Left ventricle myocardium inferior (tissue), 1 donor: Measurements from ENCODE around the gene ZNF503. TPM values are rescaled to one million over a fixed set of nuclear protein-coding genes. Genes with fewer than 3 reads are reported as not detected.

Experiments used
- DNase-seq: peaks from one replicate; pipeline ENCODE4 v3.0.0-alpha.2; 2020
- H3K27ac ChIP-seq: fragments of 200-600 bp; replicated peaks from 2 replicates; pipeline ENCODE4 v1.8.0; 2021
- H3K27me3 ChIP-seq: fragments of 200-600 bp; 2 replicates; pipeline ENCODE4 v1.8.0; 2021; ENCODE audit warnings: low read depth
- H3K36me3 ChIP-seq: fragments of 200-600 bp; 2 replicates; pipeline ENCODE4 v1.8.0; 2021
- H3K4me1 ChIP-seq: fragments of 200-600 bp; 2 replicates; pipeline ENCODE4 v1.8.0; 2021
- H3K4me3 ChIP-seq: fragments of 200-600 bp; 2 replicates; pipeline ENCODE4 v1.8.0; 2021; ENCODE audit warnings: mild to moderate bottlenecking, moderate library complexity
- H3K9me3 ChIP-seq: fragments of 200-600 bp; replicated peaks from 2 replicates; pipeline ENCODE4 v1.8.0; 2021
- CTCF ChIP-seq: fragments of 200-600 bp; IDR thresholded peaks from 2 replicates; pipeline ENCODE4 v1.8.0; 2021; ENCODE audit warnings: antibody characterized with exemption, mild to moderate bottlenecking, borderline replicate concordance
- intact Hi-C: fragments of 100-400 bp; cut with micrococcal nuclease; formaldehyde crosslinking; loops from one replicate; pipeline ENCODE4 v1.11.0; 2022
- total RNA-seq: library from RNA; stranded (reverse); fragmentation: NEBNext Ultra II Directional; extraction: Animal tissue kit (Norgen Biotek cat#: 25700); gene quantifications from one replicate; pipeline ENCODE4 v1.2.1, GENCODE V29; 2021
- donor health status: DM: no; HTN: yes; CAD: no; lungs with severe emphysema.

ZNF503 gene
- total RNA-seq, 1 donor from 2014 or later, result 5.9 TPM

- TF ChIP-seq CTCF, result no peak
- peak overlapping the region; percentile 93 for H3K4me3 ChIP-seq
- intact Hi-C loops, result loop anchor here (5.0 kb wide), 1 partner anchor 638 kb away; no protein-coding TSS in a partner anchor
- H3K4me1 ChIP-seq, result peaks cover 79% of the 10 kb centered on the region
- peaks cover 15% of the 10 kb centered on the region for H3K36me3 ChIP-seq
- peaks cover 13% of the 10 kb centered on the region for H3K27me3 ChIP-seq
- H3K9me3 ChIP-seq, result no peaks in the 10 kb centered on the region
- peak overlapping the region; percentile 97 for H3K27ac ChIP-seq
- DNase-seq, result peak; percentile 38
Observed at GRCh38 chr10:75398692-75399460, 2.7 kb downstream of the ZNF503 start.

- no peak for TF ChIP-seq CTCF
- Histone ChIP-seq H3K4me3 (peak overlapping the region; percentile 93), H3K36me3 (peaks cover 15% of the 10 kb centered on the region), H3K4me1 (peaks cover 73% of the 10 kb centered on the region), H3K27me3 (peaks cover 13% of the 10 kb centered on the region), H3K27ac (peak overlapping the region; percentile 97), H3K9me3 (no peaks in the 10 kb centered on the region)
- no peak for DNase-seq
- intact Hi-C loops, result loop anchor here (5.0 kb wide), 1 partner anchor 639 kb away; no protein-coding TSS in a partner anchor
Observed at GRCh38 chr10:75398200-75398691, 3.3 kb downstream of the ZNF503 start.

GRCh38 chr10:75397496-75398199 lies 3.9 kb downstream of the ZNF503 start:
- peak overlapping the region; percentile 97 for H3K27ac ChIP-seq
- peak overlapping the region; percentile 93 for H3K4me3 ChIP-seq
- no peaks in the 10 kb centered on the region for H3K9me3 ChIP-seq
- H3K27me3 ChIP-seq, result peaks cover 13% of the 10 kb centered on the region
- H3K4me1 ChIP-seq, result peaks cover 67% of the 10 kb centered on the region
- intact Hi-C loops, result loop anchor here (5.0 kb wide), 1 partner anchor 640 kb away; no protein-coding TSS in a partner anchor
- DNase-seq, result peak; percentile 20
- peaks cover 15% of the 10 kb centered on the region for H3K36me3 ChIP-seq
- no peak for TF ChIP-seq CTCF

GRCh38 chr10:75396631-75397495 lies 4.7 kb downstream of the ZNF503 start:
- peak overlapping the region; percentile 97 for H3K27ac ChIP-seq
- peaks cover 13% of the 10 kb centered on the region for H3K27me3 ChIP-seq
- intact Hi-C loops, result loop anchor here (5.0 kb wide), 1 partner anchor 640 kb away; no protein-coding TSS in a partner anchor
- peaks cover 65% of the 10 kb centered on the region for H3K4me1 ChIP-seq
- TF ChIP-seq CTCF, result no peak
- H3K36me3 ChIP-seq, result peaks cover 15% of the 10 kb centered on the region
- DNase-seq, result peak; percentile 29
- peak overlapping the region; percentile 93 for H3K4me3 ChIP-seq
- no peaks in the 10 kb centered on the region for H3K9me3 ChIP-seq
